ENCODE results near the gene CXXC5. TPM values are rescaled to one million over a fixed set of nuclear protein-coding genes. Genes with fewer than 3 reads are reported as not detected.
A peak's percentile ranks its signal among the peaks of the same experiment; 100 is the strongest.

CXXC5 gene
- total RNA-seq, 1 donor from 2014 or later: 67.3 TPM

- intact Hi-C loops (cut with DNase I): no loop called here
- ATAC-seq (ENCODE audit: poor library complexity): no peak
- DNase-seq: no peak
Observed at GRCh38 chr5:139696167-139696893, 48.2 kb downstream of the CXXC5 start.

GRCh38 chr5:139696894-139697658, 48.9 kb downstream of the CXXC5 start:
- intact Hi-C loops (cut with DNase I): no loop called here
- peak; percentile 91 for DNase-seq

GRCh38 chr5:139698490-139699146, 50.5 kb downstream of the CXXC5 start:
- intact Hi-C loops (cut with DNase I): no loop called here
- peak; percentile 66 for ATAC-seq (ENCODE audit: poor library complexity)
- DNase-seq: peak; percentile 91

More at GRCh38 chr5:139696894-139697658, 48.9 kb downstream of the CXXC5 start:
- ATAC-seq (ENCODE audit: poor library complexity): peak; percentile 80

GRCh38 chr5:139699351-139699750, 51.2 kb downstream of the CXXC5 start:
- intact Hi-C loops (cut with DNase I): no loop called here
- DNase-seq (no peak), ATAC-seq (ENCODE audit: poor library complexity) (no peak)

GRCh38 chr5:139700711-139701055, 52.5 kb downstream of the CXXC5 start:
- intact Hi-C loops (cut with DNase I): no loop called here
- no peak for DNase-seq
- no peak for ATAC-seq (ENCODE audit: poor library complexity)

GRCh38 chr5:139701056-139701741, 53.0 kb downstream of the CXXC5 start:
- DNase-seq (no peak), ATAC-seq (ENCODE audit: poor library complexity) (no peak)
- intact Hi-C loops (cut with DNase I): no loop called here

- ATAC-seq (ENCODE audit: poor library complexity) (no peak), DNase-seq (no peak)
- intact Hi-C loops (cut with DNase I): no loop called here
Observed at GRCh38 chr5:139702548-139702947, 54.4 kb downstream of the CXXC5 start.

- intact Hi-C loops (cut with DNase I): no loop called here
- no peak for ATAC-seq (ENCODE audit: poor library complexity)
- no peak for DNase-seq
Observed at GRCh38 chr5:139704748-139705147, 56.6 kb downstream of the CXXC5 start.

- DNase-seq (no peak), ATAC-seq (ENCODE audit: poor library complexity) (no peak)
- intact Hi-C loops (cut with DNase I): no loop called here
Observed at GRCh38 chr5:139705191-139705590, 57.0 kb downstream of the CXXC5 start.

GRCh38 chr5:139705655-139706587, 57.8 kb downstream of the CXXC5 start:
- intact Hi-C loops (cut with DNase I): no loop called here
- ATAC-seq (ENCODE audit: poor library complexity): no peak
- no peak for DNase-seq

- ATAC-seq (ENCODE audit: poor library complexity) (no peak), DNase-seq (no peak)
- intact Hi-C loops (cut with DNase I): no loop called here
Observed at GRCh38 chr5:139707445-139708003, 59.4 kb downstream of the CXXC5 start.

- intact Hi-C loops (cut with DNase I): no loop called here
Observed at GRCh38 chr5:139708434-139708861, 60.3 kb downstream of the CXXC5 start.

GRCh38 chr5:139708877-139709581, 60.9 kb downstream of the CXXC5 start:
- DNase-seq (peak; percentile 68), ATAC-seq (ENCODE audit: poor library complexity) (peak; percentile 59)
- intact Hi-C loops (cut with DNase I): no loop called here

More at GRCh38 chr5:139708434-139708861, 60.3 kb downstream of the CXXC5 start:
- DNase-seq: no peak
- no peak for ATAC-seq (ENCODE audit: poor library complexity)

GRCh38 chr5:139709582-139710318, 61.6 kb downstream of the CXXC5 start:
- ATAC-seq (ENCODE audit: poor library complexity): peak; percentile 23
- intact Hi-C loops (cut with DNase I): no loop called here
- DNase-seq: peak; percentile 61

- intact Hi-C loops (cut with DNase I): no loop called here
Observed at GRCh38 chr5:139710319-139711066, 62.3 kb downstream of the CXXC5 start.

More at GRCh38 chr5:139710319-139711066, 62.3 kb downstream of the CXXC5 start:
- ATAC-seq (ENCODE audit: poor library complexity): peak; percentile 47
- peak; percentile 68 for DNase-seq

All from Right ventricle myocardium superior (tissue), 1 donor.